Measurements from ENCODE around the gene PRDM8.
"Not testable (repeated sequence)": the region's sequence is repeated elsewhere in the genome, so short reads cannot be mapped to it uniquely, and the experiment has no call there.

The PRDM8 gene

GRCh38 chr4:80228460-80228859, 31.2 kb downstream of the PRDM8 start:
- no peak for DNase-seq (ENCODE audit: low spot score)

GRCh38 chr4:80229128-80229527, 31.8 kb downstream of the PRDM8 start:
- no peak for DNase-seq (ENCODE audit: low spot score)

GRCh38 chr4:80229590-80229989, 32.3 kb downstream of the PRDM8 start:
- DNase-seq (ENCODE audit: low spot score): no peak

GRCh38 chr4:80231180-80231579, 33.9 kb downstream of the PRDM8 start:
- DNase-seq (ENCODE audit: low spot score): no peak

GRCh38 chr4:80232707-80233370, 35.5 kb downstream of the PRDM8 start:
- DNase-seq (ENCODE audit: low spot score): no peak

GRCh38 chr4:80233390-80233789, 36.1 kb downstream of the PRDM8 start:
- DNase-seq (ENCODE audit: low spot score): no peak

GRCh38 chr4:80235451-80235850, 38.1 kb downstream of the PRDM8 start:
- no peak for DNase-seq (ENCODE audit: low spot score)

GRCh38 chr4:80237992-80238391, 40.7 kb downstream of the PRDM8 start:
- DNase-seq (ENCODE audit: low spot score): no peak

GRCh38 chr4:80239480-80240150, 42.3 kb downstream of the PRDM8 start:
- no peak for DNase-seq (ENCODE audit: low spot score)

GRCh38 chr4:80240976-80241375, 43.7 kb downstream of the PRDM8 start:
- DNase-seq (ENCODE audit: low spot score): no peak

GRCh38 chr4:80243274-80244018, 46.1 kb downstream of the PRDM8 start:
- no peak for DNase-seq (ENCODE audit: low spot score)

GRCh38 chr4:80247484-80247883, 50.2 kb downstream of the PRDM8 start:
- DNase-seq (ENCODE audit: low spot score): not testable (repeated sequence)

GRCh38 chr4:80249144-80249543, 51.8 kb downstream of the PRDM8 start:
- no peak for DNase-seq (ENCODE audit: low spot score)

GRCh38 chr4:80252427-80252826, 55.1 kb downstream of the PRDM8 start:
- no peak for DNase-seq (ENCODE audit: low spot score)

GRCh38 chr4:80252953-80253352, 55.6 kb downstream of the PRDM8 start:
- DNase-seq (ENCODE audit: low spot score): no peak

- DNase-seq (ENCODE audit: low spot score): no peak
These were observed 56.2 kb downstream of the PRDM8 start for GRCh38 chr4:80253510-80253909.

Measured in CD4-positive, alpha-beta T cell treated with Interleukin-15 for 4 hours (primary cell).